Testis (tissue), 2 donors: ENCODE data around the gene SEC61A1.

ENCODE experiments used
- POLR2A ChIP-seq: fragments of 450-650 bp; IDR thresholded peaks from one replicate; pipeline ENCODE4 v1.6.1; 2017; ENCODE audit warnings: antibody characterized with exemption, mild to moderate bottlenecking, moderate library complexity
- TF ChIP-seq, protein P1 (sequence below), 3 experiments: fragments of 450-650 bp in 2 of 3; fragments of 200-600 bp in 1 of 3; sonication (generic) in 1 of 3; IDR thresholded peaks; one replicate each; pipeline ENCODE4 v1.5.1; 2016 to 2019; ENCODE audit warnings: antibody characterized with exemption in 3 of 3, mild to moderate bottlenecking in 2 of 3, moderate library complexity in 1 of 3

DNA sequence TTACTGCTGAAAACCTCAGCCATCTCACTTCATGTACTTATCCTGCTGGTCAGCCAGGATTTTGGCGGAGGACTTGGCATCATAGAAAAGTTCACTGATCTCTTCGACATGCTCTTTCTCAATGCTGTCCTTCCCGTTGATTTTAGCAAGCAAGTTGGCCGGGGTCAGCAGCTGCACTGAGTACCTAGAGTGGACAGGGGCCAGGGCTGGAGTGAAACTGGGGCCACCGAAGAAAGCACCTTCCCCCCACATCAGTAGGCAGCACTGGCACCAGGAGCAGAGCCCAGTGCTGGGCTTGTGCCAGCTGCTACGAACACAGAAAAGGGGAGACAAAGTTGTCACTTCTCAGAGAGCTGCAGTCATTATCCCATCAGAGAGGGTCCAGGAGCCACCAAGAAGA, 29.0 kb downstream of the SEC61A1 start:
- TF ChIP-seq, protein P1, sequence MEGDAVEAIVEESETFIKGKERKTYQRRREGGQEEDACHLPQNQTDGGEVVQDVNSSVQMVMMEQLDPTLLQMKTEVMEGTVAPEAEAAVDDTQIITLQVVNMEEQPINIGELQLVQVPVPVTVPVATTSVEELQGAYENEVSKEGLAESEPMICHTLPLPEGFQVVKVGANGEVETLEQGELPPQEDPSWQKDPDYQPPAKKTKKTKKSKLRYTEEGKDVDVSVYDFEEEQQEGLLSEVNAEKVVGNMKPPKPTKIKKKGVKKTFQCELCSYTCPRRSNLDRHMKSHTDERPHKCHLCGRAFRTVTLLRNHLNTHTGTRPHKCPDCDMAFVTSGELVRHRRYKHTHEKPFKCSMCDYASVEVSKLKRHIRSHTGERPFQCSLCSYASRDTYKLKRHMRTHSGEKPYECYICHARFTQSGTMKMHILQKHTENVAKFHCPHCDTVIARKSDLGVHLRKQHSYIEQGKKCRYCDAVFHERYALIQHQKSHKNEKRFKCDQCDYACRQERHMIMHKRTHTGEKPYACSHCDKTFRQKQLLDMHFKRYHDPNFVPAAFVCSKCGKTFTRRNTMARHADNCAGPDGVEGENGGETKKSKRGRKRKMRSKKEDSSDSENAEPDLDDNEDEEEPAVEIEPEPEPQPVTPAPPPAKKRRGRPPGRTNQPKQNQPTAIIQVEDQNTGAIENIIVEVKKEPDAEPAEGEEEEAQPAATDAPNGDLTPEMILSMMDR (IDR thresholded peaks at IDR 0.05), result no peak
- no peak for TF ChIP-seq POLR2A
